Karpas-422 (cell line): Measurements from ENCODE around the gene AGPAT1. TPM values are rescaled to one million over a fixed set of nuclear protein-coding genes. Genes with fewer than 3 reads are reported as not detected.
"Not testable (repeated sequence)": the region's sequence is repeated elsewhere in the genome, so short reads cannot be mapped to it uniquely, and the experiment has no call there.

Experiments
- DNase-seq: peaks from one replicate; pipeline ENCODE4 v3.0.0-alpha.2; 2015
- H2AFZ ChIP-seq: fragments of 200-600 bp; sonication (generic); 2 replicates; pipeline ENCODE4 v1.6.1; 2014; ENCODE audit warnings: antibody characterized with exemption, low read length, mixed read lengths
- H3K27ac ChIP-seq: fragments of 200-600 bp; sonication (generic); 2 replicates; pipeline ENCODE4 v1.5.1; 2014; ENCODE audit warnings: mild to moderate bottlenecking, low read length, moderate library complexity
- H3K27me3 ChIP-seq: fragments of 200-600 bp; sonication (generic); 2 replicates; pipeline ENCODE4 v1.6.1; 2014; ENCODE audit warnings: low read length, mixed read lengths
- H3K36me3 ChIP-seq: fragments of 200-600 bp; sonication (generic); 2 replicates; pipeline ENCODE4 v1.6.1; 2014; ENCODE audit warnings: low read length, mixed read lengths; ENCODE audit not compliant: insufficient read depth
- H3K4me1 ChIP-seq: fragments of 200-600 bp; sonication (generic); 2 replicates; pipeline ENCODE4 v1.6.1; 2014; ENCODE audit warnings: mild to moderate bottlenecking, low read length, mixed read lengths
- H3K4me2 ChIP-seq: fragments of 200-600 bp; sonication (generic); 2 replicates; pipeline ENCODE4 v1.6.1; 2014; ENCODE audit warnings: low read length, low read depth, mild to moderate bottlenecking; ENCODE audit not compliant: poor library complexity, severe bottlenecking
- H3K4me3 ChIP-seq: fragments of 200-600 bp; sonication (generic); 2 replicates; pipeline ENCODE4 v1.5.1; 2014; ENCODE audit warnings: mild to moderate bottlenecking, antibody characterized with exemption, low read length, mixed read lengths
- H3K79me2 ChIP-seq: fragments of 200-600 bp; sonication (generic); 2 replicates; pipeline ENCODE4 v1.6.1; 2014; ENCODE audit warnings: mild to moderate bottlenecking, low read length, mixed read lengths
- H3K9ac ChIP-seq: fragments of 200-600 bp; sonication (generic); 2 replicates; pipeline ENCODE4 v1.6.0; 2014; ENCODE audit warnings: low read length
- H3K9me2 ChIP-seq: fragments of 200-600 bp; sonication (generic), shearing (Covaris generic); replicated peaks from 2 replicates; pipeline ENCODE4 v1.6.0; 2014; ENCODE audit warnings: mild to moderate bottlenecking, low read length, moderate library complexity; ENCODE audit not compliant: insufficient read depth
- H3K9me3 ChIP-seq: fragments of 300-700, 200-600 bp; sonication (generic); 2 replicates; pipeline ENCODE4 v1.6.1; 2014; ENCODE audit warnings: low read length, mixed read lengths
- H4K20me1 ChIP-seq: fragments of 200-600 bp; sonication (generic); 2 replicates; pipeline ENCODE4 v1.6.1; 2014; ENCODE audit warnings: mild to moderate bottlenecking, antibody characterized with exemption, low read length, low read depth; ENCODE audit not compliant: insufficient read depth
- total RNA-seq: library from RNA; depleted of rRNA; stranded (reverse); fragments of >200 nt; shearing (Covaris generic); gene quantifications from 2 replicates; pipeline ENCODE4 v1.2.3, GENCODE V29; 2014; ENCODE audit warnings: low replicate concordance

AGPAT1 gene
- total RNA-seq, 1 experiment from 2014 or later, result 74.5 TPM

GRCh38 chr6:32190911-32191677 lies 15.2 kb upstream of the AGPAT1 start:
- Histone ChIP-seq H3K9ac (peak overlapping the region; percentile 95), H3K9me3 (no peaks in the 10 kb centered on the region), H2AFZ (no peak overlapping the region), H3K27ac (peak overlapping the region; percentile 87), H3K36me3 (no peaks in the 10 kb centered on the region), H4K20me1 (no peaks in the 10 kb centered on the region), H3K79me2 (peaks cover 47% of the 10 kb centered on the region), H3K4me3 (peak overlapping the region; percentile 82), H3K9me2 (no peaks in the 10 kb centered on the region), H3K4me2 (peak overlapping the region; percentile 87), H3K27me3 (no peaks in the 10 kb centered on the region), H3K4me1 (peaks cover 75% of the 10 kb centered on the region)
- DNase-seq, result peak; percentile 42

DNA sequence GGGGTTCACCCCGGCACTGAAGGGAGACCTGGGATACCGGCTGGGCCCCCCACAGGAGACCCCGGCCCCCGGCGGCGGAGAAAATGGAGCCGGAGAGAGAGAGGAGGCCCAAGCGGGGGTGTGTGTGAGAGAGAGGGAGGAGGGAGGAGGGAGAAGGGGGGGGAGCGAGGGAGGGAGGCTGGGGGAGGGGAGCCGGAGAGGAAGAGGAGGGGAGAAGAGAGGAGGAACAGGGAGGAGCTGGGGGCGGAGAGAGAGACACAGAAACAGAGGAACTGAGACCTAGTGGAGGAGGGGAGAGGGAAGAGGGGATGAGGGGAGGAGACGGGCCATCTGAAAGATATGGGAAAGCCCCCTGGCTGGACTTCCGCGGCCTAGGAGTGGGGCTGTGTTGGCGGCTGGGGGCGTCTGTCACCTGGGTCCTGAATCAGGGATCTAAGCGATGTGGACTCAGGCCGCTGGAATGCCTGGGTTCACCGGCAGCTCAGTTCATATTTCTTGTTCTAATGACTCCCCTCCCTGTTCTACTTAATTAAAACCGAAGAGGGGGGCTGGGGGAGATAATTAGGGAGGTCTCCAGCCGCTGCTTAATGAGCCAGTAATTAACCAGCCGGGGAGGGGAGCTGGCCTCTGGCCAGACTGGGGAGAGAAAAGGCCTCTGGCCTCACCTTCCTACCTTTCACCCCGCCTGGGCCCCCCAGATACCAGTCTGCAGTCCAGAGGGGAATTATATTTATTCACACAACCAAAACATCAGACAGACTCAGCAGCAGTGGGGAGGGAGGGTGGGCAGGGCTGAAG lies 14.4 kb upstream of the AGPAT1 start, which contains the start of gene PBX2:
Gene PBX2, minus strand, starts transcription at position 149 of the 798 bp plus-strand sequence. CDS start 287 bp downstream, outside the sequence.
- Histone ChIP-seq H3K9ac (peak within 1 kb of the TSS; percentile 95), H4K20me1 (no peaks in the 10 kb centered on the region), H3K79me2 (peaks cover 47% of the 10 kb centered on the region), H3K4me2 (peak within 1 kb of the TSS; percentile 87), H3K4me1 (peaks cover 80% of the 10 kb centered on the region), H3K4me3 (peak within 1 kb of the TSS; percentile 82), H3K27ac (peak within 1 kb of the TSS; percentile 87), H3K27me3 (no peaks in the 10 kb centered on the region), H3K36me3 (0 out of 2 replicates have a peak, but pooled peaks cover 2% of the 10 kb centered on the region), H3K9me2 (no peaks in the 10 kb centered on the region), H3K9me3 (no peaks in the 10 kb centered on the region), H2AFZ (no peak within 1 kb of the TSS)
- peak; percentile 97 for DNase-seq

GRCh38 chr6:32189742-32190053 lies 13.8 kb upstream of the AGPAT1 start:
- Histone ChIP-seq H3K79me2 (peaks cover 47% of the 10 kb centered on the region), H3K9me3 (no peaks in the 10 kb centered on the region), H3K27me3 (no peaks in the 10 kb centered on the region), H3K4me1 (peaks cover 74% of the 10 kb centered on the region), H3K9ac (peak overlapping the region; percentile 95), H3K4me3 (peak overlapping the region; percentile 82), H2AFZ (no peak overlapping the region), H3K36me3 (0 out of 2 replicates have a peak, but pooled peaks cover 2% of the 10 kb centered on the region), H3K4me2 (peak overlapping the region; percentile 87), H3K27ac (peak overlapping the region; percentile 87), H3K9me2 (no peaks in the 10 kb centered on the region), H4K20me1 (no peaks in the 10 kb centered on the region)
- DNase-seq, result no peak

GRCh38 chr6:32189069-32189741 lies 13.3 kb upstream of the AGPAT1 start:
- H3K9me3 ChIP-seq, result no peaks in the 10 kb centered on the region
- peak overlapping the region; percentile 95 for H3K9ac ChIP-seq
- peaks cover 49% of the 10 kb centered on the region for H3K79me2 ChIP-seq
- no peaks in the 10 kb centered on the region for H3K27me3 ChIP-seq
- no peaks in the 10 kb centered on the region for H4K20me1 ChIP-seq
- H3K27ac ChIP-seq, result peak overlapping the region; percentile 87
- H3K36me3 ChIP-seq, result 0 out of 2 replicates have a peak, but pooled peaks cover 2% of the 10 kb centered on the region
- H3K4me2 ChIP-seq, result peak overlapping the region; percentile 87
- peaks cover 69% of the 10 kb centered on the region for H3K4me1 ChIP-seq
- H3K9me2 ChIP-seq, result no peaks in the 10 kb centered on the region
- no peak for DNase-seq
- peak overlapping the region; percentile 82 for H3K4me3 ChIP-seq
- no peak overlapping the region for H2AFZ ChIP-seq

DNA sequence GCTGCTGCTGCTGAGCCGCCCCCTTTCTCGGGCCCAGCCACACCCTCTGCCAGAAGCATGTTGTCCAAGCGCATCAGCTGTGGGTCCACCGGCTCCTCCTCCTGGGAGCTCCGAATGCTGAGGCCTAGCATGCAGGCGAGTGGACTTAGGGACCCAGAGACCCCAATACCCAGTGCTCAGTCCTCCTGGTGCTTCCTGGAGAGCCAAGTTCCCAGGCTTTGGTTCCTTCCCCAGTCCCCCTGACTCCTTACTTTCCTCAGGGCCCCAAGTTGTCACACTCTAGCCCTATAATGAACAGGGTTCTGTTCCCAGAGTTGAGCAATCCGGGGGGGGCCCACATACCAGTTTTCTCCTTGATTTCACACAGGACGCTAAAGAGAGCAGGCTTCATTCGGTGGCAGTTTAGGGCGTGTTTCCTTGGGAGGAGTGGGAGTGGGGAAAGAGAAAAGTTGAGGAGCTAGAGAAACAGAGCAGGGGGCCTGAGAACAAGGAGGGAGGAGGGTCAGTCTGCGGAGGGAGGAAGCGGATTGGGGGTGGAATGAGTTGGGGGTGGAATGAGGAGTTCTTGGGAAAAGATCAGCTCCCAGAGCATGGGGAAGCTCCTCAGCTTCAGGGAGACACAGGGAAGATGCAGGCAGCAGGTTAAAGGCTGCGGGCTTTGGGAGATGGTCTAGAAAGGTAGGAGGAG lies 12.6 kb upstream of the AGPAT1 start:
- H3K4me1 ChIP-seq, result peaks cover 65% of the 10 kb centered on the region
- H3K36me3 ChIP-seq, result peaks cover 5% of the 10 kb centered on the region; the same call in 1 of the 2 replicates
- peak overlapping the region; percentile 82 for H3K4me3 ChIP-seq
- H3K79me2 ChIP-seq, result peaks cover 49% of the 10 kb centered on the region
- peak overlapping the region; percentile 87 for H3K27ac ChIP-seq
- no peak overlapping the region for H2AFZ ChIP-seq
- no peaks in the 10 kb centered on the region for H3K9me2 ChIP-seq
- DNase-seq, result no peak
- H3K27me3 ChIP-seq, result no peaks in the 10 kb centered on the region
- H3K9ac ChIP-seq, result peak overlapping the region; percentile 95
- no peaks in the 10 kb centered on the region for H4K20me1 ChIP-seq
- H3K9me3 ChIP-seq, result no peaks in the 10 kb centered on the region
- H3K4me2 ChIP-seq, result peak overlapping the region; percentile 87

GRCh38 chr6:32187725-32188380 lies 12.0 kb upstream of the AGPAT1 start:
- not testable (repeated sequence) for DNase-seq, H3K9me2 ChIP-seq, H3K27ac ChIP-seq, H3K4me3 ChIP-seq, H3K27me3 ChIP-seq, H3K9me3 ChIP-seq, H3K36me3 ChIP-seq, H4K20me1 ChIP-seq, H2AFZ ChIP-seq
- peak overlapping the region; percentile 87 for H3K4me2 ChIP-seq
- H3K4me1 ChIP-seq, result peaks cover 58% of the 10 kb centered on the region
- H3K79me2 ChIP-seq, result peaks cover 48% of the 10 kb centered on the region
- H3K9ac ChIP-seq, result peak overlapping the region; percentile 95

DNA sequence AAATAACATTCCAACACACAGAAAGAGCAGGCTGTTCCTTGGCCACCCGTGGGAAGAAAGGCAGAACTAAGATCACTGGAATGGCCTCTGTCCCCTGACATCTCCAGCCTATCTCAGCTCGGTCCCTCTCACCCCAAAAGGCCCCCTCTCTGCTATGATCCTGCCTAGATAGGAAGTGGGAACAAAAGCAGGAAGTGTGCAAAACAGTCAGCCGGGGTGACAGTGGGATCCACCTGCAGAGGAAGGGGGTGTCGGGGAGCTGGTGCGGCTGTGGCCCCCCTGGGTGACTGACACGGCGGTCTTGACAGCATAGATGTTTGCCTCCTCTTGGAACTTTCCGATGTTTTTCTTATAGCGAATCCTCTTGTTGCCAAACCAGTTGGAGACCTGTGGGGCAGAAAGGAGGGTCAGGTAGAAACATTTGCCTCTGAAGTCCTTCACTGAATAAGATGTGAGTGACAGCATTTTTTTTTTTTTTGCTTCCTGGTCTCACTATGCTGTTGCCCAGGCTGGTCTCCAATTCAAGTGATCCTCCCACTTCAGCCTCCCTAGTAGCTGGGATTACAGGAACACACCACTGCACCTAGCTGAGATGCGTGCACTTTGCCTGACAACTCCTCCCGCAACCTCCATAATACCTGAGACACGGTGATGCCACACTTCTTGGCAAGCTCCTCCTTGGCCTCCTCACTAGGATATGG lies 11.3 kb upstream of the AGPAT1 start:
- Histone ChIP-seq H3K4me3 (no peak overlapping the region), H3K36me3 (peaks cover 9% of the 10 kb centered on the region), H3K9me2 (no peaks in the 10 kb centered on the region), H3K9me3 (no peaks in the 10 kb centered on the region), H3K79me2 (peaks cover 41% of the 10 kb centered on the region), H2AFZ (no peak overlapping the region), H3K9ac (0 out of 2 replicates have a peak overlapping the region, but pooled peaks have one; percentile 22), H3K4me2 (peak overlapping the region; percentile 27), H3K4me1 (peaks cover 54% of the 10 kb centered on the region), H3K27me3 (no peaks in the 10 kb centered on the region), H3K27ac (no peak overlapping the region), H4K20me1 (no peaks in the 10 kb centered on the region)
- DNase-seq, result peak; percentile 46
